Breast epithelium (tissue), 4 donors: ENCODE measurements around the gene CAMKK1. TPM values are rescaled to one million over a fixed set of nuclear protein-coding genes. Genes with fewer than 3 reads are reported as not detected.

ENCODE experiments used
- DNase-seq, 2 donors: peaks; one replicate each; pipeline ENCODE4 v3.0.0-alpha.2; 2019; ENCODE audit warnings: low spot score in 2 of 2
- H3K27ac ChIP-seq, 2 donors: fragments of 200-600 bp; sonication (generic) in 1 of 2; one replicate each; pipeline ENCODE4 v1.5.1; 2016 to 2019; ENCODE audit warnings: mild to moderate bottlenecking in 1 of 2
- H3K27me3 ChIP-seq, 2 donors: fragments of 200-600 bp; sonication (generic) in 1 of 2; one replicate each; pipeline versions ENCODE4 v1.5.1 to v1.6.0; 2017 to 2019; ENCODE audit warnings: control low read depth in 1 of 2, mild to moderate bottlenecking in 1 of 2
- H3K36me3 ChIP-seq: fragments of 200-600 bp; one replicate; pipeline ENCODE4 v1.5.1; 2019
- H3K4me1 ChIP-seq, 2 donors: fragments of 200-600 bp; sonication (generic); one replicate each; pipeline ENCODE4 v1.5.1; 2016 to 2019; ENCODE audit warnings: control low read depth in 1 of 2
- H3K4me3 ChIP-seq, 3 donors: fragments of 200-600 bp; sonication (generic); 1 replicate in 2 of 3; 2 replicates in 1 of 3; pipeline ENCODE4 v1.5.1; 2016 to 2019; ENCODE audit warnings: mild to moderate bottlenecking in 3 of 3, moderate library complexity in 2 of 3
- H3K9me3 ChIP-seq, 2 donors: fragments of 200-600 bp; sonication (generic) in 1 of 2; one replicate each; pipeline ENCODE4 v1.5.1; 2016 to 2019; ENCODE audit warnings: control low read depth in 1 of 2
- CTCF ChIP-seq, 3 donors: fragments of 450-650 bp; IDR thresholded peaks; one replicate each; pipeline ENCODE4 v1.5.1; 2016 to 2017; ENCODE audit warnings: antibody characterized with exemption in 3 of 3, mild to moderate bottlenecking in 3 of 3, moderate library complexity in 3 of 3
- POLR2A ChIP-seq: fragments of 450-650 bp; IDR thresholded peaks from one replicate; pipeline ENCODE4 v1.6.1; 2016; ENCODE audit warnings: antibody characterized with exemption, mild to moderate bottlenecking, moderate library complexity
- POLR2AphosphoS5 ChIP-seq, 3 donors: sonication (generic); formaldehyde crosslinking; IDR thresholded peaks; one replicate each; pipeline ENCODE4 v1.6.1; 2017; ENCODE audit warnings: antibody characterized with exemption in 3 of 3
- intact Hi-C: fragments of 100-400 bp; cut with DNase I; formaldehyde crosslinking; loops from one replicate; pipeline ENCODE4 v1.15.1; 2023; ENCODE audit warnings: low total_unique reads
- total RNA-seq, 3 donors: library from RNA; depleted of rRNA; stranded (reverse); fragments of >200 nt; gene quantifications; one replicate each; pipeline ENCODE4 v1.1.0, GENCODE V29; 2016

CAMKK1 gene
- total RNA-seq, 3 donors from 2014 or later, result 3.0 to 7.8 (median 6.9) TPM

- Histone ChIP-seq H3K4me1 (no peaks in the 10 kb centered on the region), H3K4me3 (no peak overlapping the region), H3K27ac (no peak overlapping the region), H3K36me3 (no peaks in the 10 kb centered on the region), H3K27me3 (no peaks in the 10 kb centered on the region), H3K9me3 (no peaks in the 10 kb centered on the region)
- intact Hi-C loops, result no loop called here
- no peak for DNase-seq
- TF ChIP-seq POLR2AphosphoS5 (IDR thresholded peaks at IDR 0.05), result no peak
- no peak for TF ChIP-seq CTCF (IDR thresholded peaks at IDR 0.05)
- TF ChIP-seq POLR2A, result no peak
Measured at GRCh38 chr17:3921502-3922319, 28.9 kb upstream of the CAMKK1 start.

- H3K27ac ChIP-seq, result no peak overlapping the region
- no peaks in the 10 kb centered on the region for H3K9me3 ChIP-seq
- no peaks in the 10 kb centered on the region for H3K27me3 ChIP-seq
- intact Hi-C loops, result no loop called here
- no peak for DNase-seq
- H3K4me3 ChIP-seq, result no peak overlapping the region
- TF ChIP-seq POLR2AphosphoS5 (IDR thresholded peaks at IDR 0.05) (no peak), CTCF (IDR thresholded peaks at IDR 0.05) (no peak), POLR2A (no peak)
- H3K36me3 ChIP-seq, result no peaks in the 10 kb centered on the region
- H3K4me1 ChIP-seq, result no peaks in the 10 kb centered on the region
Measured at GRCh38 chr17:3921006-3921405, 28.2 kb upstream of the CAMKK1 start.

GRCh38 chr17:3919123-3919624, 26.3 kb upstream of the CAMKK1 start:
- intact Hi-C loops, result no loop called here
- Histone ChIP-seq H3K27ac (peak overlapping the region in 1 of 2 donors; percentile 14), H3K36me3 (no peaks in the 10 kb centered on the region), H3K9me3 (no peaks in the 10 kb centered on the region), H3K4me3 (no peak overlapping the region), H3K4me1 (no peaks in the 10 kb centered on the region), H3K27me3 (no peaks in the 10 kb centered on the region)
- TF ChIP-seq POLR2AphosphoS5 (IDR thresholded peaks at IDR 0.05) (no peak), POLR2A (no peak), CTCF (IDR thresholded peaks at IDR 0.05) (no peak)
- DNase-seq, result no peak

- Histone ChIP-seq H3K4me1 (no peaks in the 10 kb centered on the region), H3K27ac (no peak overlapping the region)
- intact Hi-C loops, result loop anchor here (1.0 kb wide), 1 partner anchor 23 kb away; no protein-coding TSS in a partner anchor
Measured at GRCh38 chr17:3918372-3919122, 25.7 kb upstream of the CAMKK1 start.

More at GRCh38 chr17:3918372-3919122, 25.7 kb upstream of the CAMKK1 start:
- Histone ChIP-seq H3K4me3 (no peak overlapping the region), H3K9me3 (no peaks in the 10 kb centered on the region), H3K27me3 (no peaks in the 10 kb centered on the region), H3K36me3 (no peaks in the 10 kb centered on the region)
- DNase-seq, result no peak
- TF ChIP-seq POLR2AphosphoS5 (IDR thresholded peaks at IDR 0.05), result no peak
- no peak for TF ChIP-seq POLR2A
- no peak for TF ChIP-seq CTCF (IDR thresholded peaks at IDR 0.05)
